GM19467 (cell line): Measurements from ENCODE around the gene NSMCE1.

Source experiments
- ATAC-seq: cut with Tn5 transposase; IDR thresholded peaks from one replicate; pipeline ENCODE4 v1.9.1; 2021; ENCODE audit warnings: mild to moderate bottlenecking, moderate library complexity; ENCODE audit not compliant: unreplicated experiment

The NSMCE1 gene

GRCh38 chr16:27268376-27269299, at the start of gene NSMCE1:
Gene NSMCE1 (minus strand): TSS chr16:27268772. CDS start chr16:27257570, 11,202 bp downstream.
- peak; percentile 95 for ATAC-seq

GRCh38 chr16:27317738-27318391, 49.3 kb upstream of the NSMCE1 start:
- no peak for ATAC-seq

GRCh38 chr16:27317320-27317719, 48.7 kb upstream of the NSMCE1 start:
- no peak for ATAC-seq

- no peak for ATAC-seq
Measured at GRCh38 chr16:27316038-27316680, 47.6 kb upstream of the NSMCE1 start.

- ATAC-seq: no peak
Measured at GRCh38 chr16:27315333-27316037, 46.9 kb upstream of the NSMCE1 start.

- ATAC-seq: no peak
Measured at GRCh38 chr16:27314986-27315332, 46.4 kb upstream of the NSMCE1 start.

GRCh38 chr16:27314161-27314723, 45.7 kb upstream of the NSMCE1 start:
- peak; percentile 16 for ATAC-seq

- ATAC-seq: peak; percentile 46
Measured at GRCh38 chr16:27313422-27314160, 45.0 kb upstream of the NSMCE1 start, which contains the start of gene IL4R. Gene IL4R (plus strand): TSS chr16:27313974. CDS start chr16:27340204, 26,230 bp downstream.

GRCh38 chr16:27312580-27313421, 44.2 kb upstream of the NSMCE1 start:
- no peak for ATAC-seq

GRCh38 chr16:27311897-27312303, 43.3 kb upstream of the NSMCE1 start:
- no peak for ATAC-seq

- no peak for ATAC-seq
Measured at GRCh38 chr16:27311448-27311830, 42.9 kb upstream of the NSMCE1 start.

- ATAC-seq: no peak
Measured at GRCh38 chr16:27310576-27311447, 42.2 kb upstream of the NSMCE1 start.

- no peak for ATAC-seq
Measured at GRCh38 chr16:27308792-27309191, 40.2 kb upstream of the NSMCE1 start.

- ATAC-seq: no peak
Measured at GRCh38 chr16:27305839-27306442, 37.4 kb upstream of the NSMCE1 start.

GRCh38 chr16:27304881-27305745, 36.5 kb upstream of the NSMCE1 start:
- no peak for ATAC-seq

- no peak for ATAC-seq
Measured at GRCh38 chr16:27304102-27304501, 35.5 kb upstream of the NSMCE1 start.
